Activated CD8-positive, alpha-beta T cell treated with anti-CD3 and anti-CD28 coated beads for 36 hours (primary cell): Measurements from ENCODE around the gene SPATS2L. TPM values are rescaled to one million over a fixed set of nuclear protein-coding genes. Genes with fewer than 3 reads are reported as not detected.
A peak's percentile ranks its signal among the peaks of the same experiment; 100 is the strongest.

ENCODE experiments used
- ATAC-seq: fragments of 200-7000 bp; cut with Tn5 transposase; one replicate; pipeline ENCODE4 v1.10.0; 2021; ENCODE audit warnings: mild to moderate bottlenecking, moderate library complexity
- CTCF ChIA-PET: fragments of 350-600 bp; sonication (Branson Sonifier 250); formaldehyde crosslinking; loops from one replicate; lab custom pipeline; 2021; ENCODE audit warnings: antibody characterized with exemption; lab: Charles Lee
- POLR2A ChIA-PET: fragments of 350-600 bp; sonication (Branson Sonifier 250); formaldehyde crosslinking; loops from one replicate; lab custom pipeline; 2021; ENCODE audit warnings: antibody characterized with exemption; lab: Charles Lee
- DNase-seq: peaks from one replicate; pipeline ENCODE4 v3.0.0-alpha.2; 2020
- H3K27ac Mint-ChIP-seq: one replicate; pipeline ENCODE4 v1.8.0; 2021; ENCODE audit warnings: mild to moderate bottlenecking, mixed read lengths
- H3K27me3 Mint-ChIP-seq: one replicate; pipeline ENCODE4 v1.8.0; 2021; ENCODE audit warnings: mixed read lengths
- H3K36me3 Mint-ChIP-seq: one replicate; pipeline ENCODE4 v1.8.0; 2021; ENCODE audit warnings: low read depth, mixed read lengths
- H3K4me1 Mint-ChIP-seq: one replicate; pipeline ENCODE4 v1.8.0; 2021; ENCODE audit warnings: low read depth, mixed read lengths
- H3K4me3 Mint-ChIP-seq: one replicate; pipeline ENCODE4 v1.8.0; 2021; ENCODE audit warnings: mild to moderate bottlenecking, moderate library complexity, mixed read lengths
- H3K9me3 Mint-ChIP-seq: one replicate; pipeline ENCODE4 v1.8.0; 2021; ENCODE audit warnings: mixed read lengths
- intact Hi-C: fragments of 100-400 bp; cut with micrococcal nuclease; formaldehyde crosslinking; loops from one replicate; pipeline ENCODE4 v1.10.0; 2022
- total RNA-seq, 2 experiments: library from RNA; stranded (reverse); gene quantifications; one replicate each; pipeline ENCODE4 v1.2.3, GENCODE V29; 2021
- TF ChIP-seq, protein P1 (sequence below): fragments of 200-600 bp; IDR thresholded peaks from one replicate; pipeline ENCODE4 v1.8.0; 2022; ENCODE audit warnings: antibody characterized with exemption, mild to moderate bottlenecking

Gene SPATS2L
- total RNA-seq, 2 experiments from 2014 or later = 5.7 to 9.0 TPM

DNA sequence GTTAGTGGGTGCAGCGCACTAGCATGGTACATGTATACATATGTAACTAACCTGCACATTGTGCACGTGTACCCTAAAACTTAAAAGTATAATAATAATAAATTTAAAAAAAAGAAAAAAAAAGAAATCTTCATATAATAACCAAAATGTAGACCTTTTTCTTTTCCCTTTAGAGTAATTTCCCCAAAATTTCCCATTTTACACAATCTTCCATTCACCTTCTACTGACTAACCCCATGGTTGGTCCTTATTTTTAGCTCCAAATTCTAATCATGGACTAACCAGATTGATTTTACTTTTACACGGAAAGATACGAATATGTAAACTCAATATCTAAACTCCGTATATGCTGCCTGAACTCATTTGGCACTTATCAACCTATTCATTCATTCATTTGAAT is 195.7 kb downstream of the SPATS2L start:
- Mint-ChIP-seq H3K4me3 (no peak overlapping the region), H3K27ac (no peak overlapping the region), H3K4me1 (peaks cover 5% of the 10 kb centered on the region), H3K27me3 (no peaks in the 10 kb centered on the region), H3K36me3 (peaks cover 19% of the 10 kb centered on the region), H3K9me3 (peaks cover 2% of the 10 kb centered on the region)
- ATAC-seq = no peak
- CTCF ChIA-PET = no interaction called here
- intact Hi-C loops = no loop called here
- POLR2A ChIA-PET = interaction anchor here (1.2 kb wide), 1 partner anchor 18 kb away, joined by 3 read pairs; no protein-coding TSS in a partner anchor
- TF ChIP-seq, protein P1, sequence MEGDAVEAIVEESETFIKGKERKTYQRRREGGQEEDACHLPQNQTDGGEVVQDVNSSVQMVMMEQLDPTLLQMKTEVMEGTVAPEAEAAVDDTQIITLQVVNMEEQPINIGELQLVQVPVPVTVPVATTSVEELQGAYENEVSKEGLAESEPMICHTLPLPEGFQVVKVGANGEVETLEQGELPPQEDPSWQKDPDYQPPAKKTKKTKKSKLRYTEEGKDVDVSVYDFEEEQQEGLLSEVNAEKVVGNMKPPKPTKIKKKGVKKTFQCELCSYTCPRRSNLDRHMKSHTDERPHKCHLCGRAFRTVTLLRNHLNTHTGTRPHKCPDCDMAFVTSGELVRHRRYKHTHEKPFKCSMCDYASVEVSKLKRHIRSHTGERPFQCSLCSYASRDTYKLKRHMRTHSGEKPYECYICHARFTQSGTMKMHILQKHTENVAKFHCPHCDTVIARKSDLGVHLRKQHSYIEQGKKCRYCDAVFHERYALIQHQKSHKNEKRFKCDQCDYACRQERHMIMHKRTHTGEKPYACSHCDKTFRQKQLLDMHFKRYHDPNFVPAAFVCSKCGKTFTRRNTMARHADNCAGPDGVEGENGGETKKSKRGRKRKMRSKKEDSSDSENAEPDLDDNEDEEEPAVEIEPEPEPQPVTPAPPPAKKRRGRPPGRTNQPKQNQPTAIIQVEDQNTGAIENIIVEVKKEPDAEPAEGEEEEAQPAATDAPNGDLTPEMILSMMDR = no peak
- DNase-seq = no peak

DNA sequence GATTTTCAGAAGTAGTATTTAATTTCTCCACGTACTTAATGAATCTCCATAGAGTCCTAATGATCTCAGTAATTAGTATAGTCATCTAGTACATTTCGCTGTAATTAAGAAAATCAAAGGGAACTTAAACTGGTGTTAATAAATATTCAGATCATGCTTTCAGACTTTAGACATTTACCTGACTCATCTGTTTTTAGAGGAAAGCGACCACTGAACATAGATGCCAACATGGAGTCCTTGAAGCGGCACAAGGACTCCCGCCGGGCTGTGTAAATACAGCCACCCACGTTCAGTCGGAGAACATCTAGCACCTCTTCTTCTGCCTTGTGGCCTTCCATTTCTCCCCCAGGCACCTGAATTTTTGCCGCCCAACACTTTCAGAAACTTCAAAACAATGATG is 200.2 kb downstream of the SPATS2L start:
- peaks cover 20% of the 10 kb centered on the region for H3K4me1 Mint-ChIP-seq
- H3K4me3 Mint-ChIP-seq = no peak overlapping the region
- peaks cover 12% of the 10 kb centered on the region for H3K36me3 Mint-ChIP-seq
- ChIA-PET POLR2A (no interaction called here), CTCF (no interaction called here)
- H3K27me3 Mint-ChIP-seq = no peaks in the 10 kb centered on the region
- intact Hi-C loops = no loop called here
- TF ChIP-seq, protein P1 = no peak
- ATAC-seq (no peak), DNase-seq (no peak)
- H3K27ac Mint-ChIP-seq = peak overlapping the region; percentile 6
- H3K9me3 Mint-ChIP-seq = peaks cover 2% of the 10 kb centered on the region

DNA sequence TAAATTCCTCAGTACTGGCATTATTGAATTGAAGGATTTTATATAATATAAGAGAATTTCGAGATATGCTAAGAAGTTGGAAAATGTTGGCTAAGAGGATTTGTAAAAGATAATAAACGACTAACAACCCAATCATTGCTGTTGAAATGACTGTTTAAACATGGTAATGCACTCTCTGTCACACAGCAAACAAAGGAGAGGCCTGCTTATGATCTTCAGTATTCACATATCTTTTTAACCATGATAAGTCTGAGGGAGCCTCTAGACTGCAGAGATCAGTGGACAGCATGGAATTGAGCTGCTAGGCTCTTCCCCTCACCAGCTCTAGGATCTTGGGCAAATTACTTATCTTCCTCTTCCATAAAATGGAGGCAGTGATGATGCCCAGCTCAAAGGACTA is 200.7 kb downstream of the SPATS2L start:
- H3K27ac Mint-ChIP-seq = no peak overlapping the region
- POLR2A ChIA-PET = no interaction called here

DNA sequence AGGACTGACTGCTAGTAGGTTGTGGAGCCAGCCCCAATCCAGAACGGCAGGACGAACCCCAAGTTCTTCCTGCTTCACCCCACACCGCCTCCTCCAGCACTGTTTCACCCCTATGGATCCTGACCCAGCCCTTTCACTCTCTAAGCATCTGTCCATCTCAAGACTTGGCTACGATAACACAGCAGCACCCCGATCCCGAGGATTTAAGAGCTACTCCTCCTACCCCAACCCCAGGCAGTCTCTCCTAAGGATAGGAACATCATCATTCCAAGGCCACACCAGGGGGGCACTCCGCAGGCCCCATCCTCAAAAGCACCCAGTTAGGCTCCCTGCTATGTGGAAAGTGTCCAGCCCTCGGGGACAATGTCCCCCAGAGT is 202.7 kb downstream of the SPATS2L start:
- Mint-ChIP-seq H3K27ac (peak overlapping the region; percentile 89), H3K27me3 (no peaks in the 10 kb centered on the region), H3K9me3 (no peaks in the 10 kb centered on the region), H3K4me1 (peaks cover 20% of the 10 kb centered on the region), H3K36me3 (peaks cover 5% of the 10 kb centered on the region), H3K4me3 (peak overlapping the region; percentile 91)
- intact Hi-C loops = no loop called here
- peak; percentile 16 for DNase-seq
- ChIA-PET CTCF (interaction anchor here (0.6 to 6.8 kb wide), 8 partner anchors 9 to 197 kb away, joined by 3 to 44 read pairs (median 4); partner anchors contain the start of gene SGO2), POLR2A (no interaction called here)
- peak; percentile 12 for ATAC-seq
- TF ChIP-seq, protein P1 = no peak

More for the DNA sequence above, 200.7 kb downstream of the SPATS2L start:
- peaks cover 20% of the 10 kb centered on the region for H3K4me1 Mint-ChIP-seq
- peaks cover 11% of the 10 kb centered on the region for H3K36me3 Mint-ChIP-seq
- intact Hi-C loops = no loop called here
- DNase-seq = no peak
- H3K4me3 Mint-ChIP-seq = no peak overlapping the region
- CTCF ChIA-PET = no interaction called here
- H3K9me3 Mint-ChIP-seq = peaks cover 2% of the 10 kb centered on the region
- TF ChIP-seq, protein P1 = no peak
- ATAC-seq = no peak
- H3K27me3 Mint-ChIP-seq = no peaks in the 10 kb centered on the region

DNA sequence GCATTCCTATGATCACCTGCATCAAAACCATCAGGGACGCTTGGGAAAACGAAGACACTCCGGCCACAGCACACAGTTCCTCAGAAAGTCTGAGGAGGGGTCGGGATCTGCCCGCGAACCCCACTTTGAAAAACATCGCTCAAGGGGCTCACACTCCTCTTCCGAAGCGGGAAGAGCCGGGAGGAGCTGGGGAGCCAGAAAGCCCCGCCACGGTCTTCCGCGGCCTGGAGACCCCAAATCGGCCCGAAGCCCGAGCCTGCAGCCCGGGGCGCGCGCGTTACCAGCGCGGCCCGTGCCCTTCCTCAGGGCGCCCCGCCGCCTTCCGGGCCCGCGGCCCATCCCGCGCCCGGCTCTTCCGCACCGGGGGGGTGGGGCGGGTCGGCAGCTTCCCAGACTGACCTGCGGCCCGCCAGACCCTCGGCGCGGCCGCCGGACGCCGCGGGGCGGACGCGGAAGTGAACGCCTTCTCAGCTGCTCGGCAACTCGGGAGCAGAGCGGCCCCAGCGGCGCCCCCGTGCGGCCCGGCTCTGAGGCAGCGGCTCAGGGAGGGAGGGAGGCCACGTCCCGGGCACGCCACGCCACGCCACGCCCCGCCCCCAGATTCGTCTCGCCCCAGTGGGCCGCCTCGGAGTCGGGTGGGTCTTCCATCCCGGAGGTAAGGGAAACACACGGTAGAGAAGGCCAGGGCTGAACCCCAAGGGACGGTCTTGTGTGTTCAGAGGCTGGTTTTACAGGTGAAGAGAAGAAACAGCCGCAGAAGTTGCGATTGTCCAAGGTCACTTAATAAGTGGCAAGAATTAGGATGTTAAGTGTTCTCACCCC is 203.3 kb downstream of the SPATS2L start, which contains the start of gene KCTD18:
KCTD18 (minus strand) TSS at position 457 of the 822 bp plus-strand sequence. CDS start 3,052 bp downstream, outside the sequence.
- POLR2A ChIA-PET = interaction anchor here (0.5 to 0.6 kb wide), 2 partner anchors 8 to 136 kb away, joined by 3 to 4 read pairs; no protein-coding TSS in a partner anchor
- DNase-seq = peak; percentile 90
- peaks cover 25% of the 10 kb centered on the region for H3K4me1 Mint-ChIP-seq
- peak within 1 kb of the TSS; percentile 91 for H3K4me3 Mint-ChIP-seq
- ATAC-seq = peak; percentile 98
- TF ChIP-seq, protein P1 = peak; percentile 80
- H3K9me3 Mint-ChIP-seq = no peaks in the 10 kb centered on the region
- CTCF ChIA-PET = interaction anchor here (0.6 to 6.8 kb wide), 9 partner anchors 8 to 570 kb away, joined by 3 to 44 read pairs (median 3); partner anchors contain the start of gene SGO2
- peaks cover 3% of the 10 kb centered on the region for H3K36me3 Mint-ChIP-seq
- peak within 1 kb of the TSS; percentile 89 for H3K27ac Mint-ChIP-seq
- intact Hi-C loops = no loop called here
- H3K27me3 Mint-ChIP-seq = no peaks in the 10 kb centered on the region
